Colonic mucosa (tissue), 4 donors: ENCODE results near the gene FAM83C. TPM values are rescaled to one million over a fixed set of nuclear protein-coding genes. Genes with fewer than 3 reads are reported as not detected.
"Not testable (repeated sequence)": the region's sequence is repeated elsewhere in the genome, so short reads cannot be mapped to it uniquely, and the experiment has no call there.

Experiments
- DNase-seq: peaks from one replicate; pipeline ENCODE4 v3.0.0-alpha.2; 2020
- H3K27ac ChIP-seq: fragments of 200-600 bp; one replicate; pipeline ENCODE4 v1.8.0; 2021
- H3K27me3 ChIP-seq: fragments of 200-600 bp; one replicate; pipeline ENCODE4 v1.8.0; 2021
- H3K36me3 ChIP-seq: fragments of 200-600 bp; one replicate; pipeline ENCODE4 v1.8.0; 2021
- H3K4me1 ChIP-seq: fragments of 200-600 bp; one replicate; pipeline ENCODE4 v1.8.0; 2021; ENCODE audit warnings: mild to moderate bottlenecking
- H3K4me3 ChIP-seq: fragments of 200-600 bp; one replicate; pipeline ENCODE4 v1.8.0; 2021
- H3K9ac ChIP-seq, 2 donors: one replicate each; pipeline ENCODE4 v1.7.0; 2013; ENCODE audit warnings: control low read depth in 2 of 2, low read depth in 2 of 2, low read length in 2 of 2
- H3K9me3 ChIP-seq: fragments of 200-600 bp; one replicate; pipeline ENCODE4 v1.8.0; 2021
- CTCF ChIP-seq: fragments of 200-600 bp; IDR thresholded peaks from one replicate; pipeline ENCODE4 v1.8.0; 2022; ENCODE audit warnings: antibody characterized with exemption, mild to moderate bottlenecking
- intact Hi-C: fragments of 100-400 bp; cut with DNase I; formaldehyde crosslinking; loops from one replicate; pipeline ENCODE4 v1.14.1; 2022
- total RNA-seq, 2 donors: library from RNA; stranded (reverse); fragmentation: NEBNext Ultra II Directional in 1 of 2; extraction: Animal tissue kit (Norgen Biotek cat#: 25700) in 1 of 2; gene quantifications; one replicate each; pipeline ENCODE4 v1.2.1, GENCODE V29; 2021
- donor health status: healthy.
- donor health status: DM: no; HTN: no; CAD: no.
- donor health status: DM: no; HTN: no; CAD: no.

FAM83C gene
- total RNA-seq, 2 donors from 2014 or later = 0.45 TPM; not detected in 1

GRCh38 chr20:35269055-35269781 is 23.0 kb downstream of the FAM83C start:
- peak; percentile 71 for DNase-seq
- Histone ChIP-seq H3K27ac (no peak overlapping the region), H3K9ac (peak overlapping the region in 1 of 2 donors; percentile 7), H3K4me3 (no peak overlapping the region), H3K27me3 (no peaks in the 10 kb centered on the region), H3K4me1 (no peaks in the 10 kb centered on the region), H3K36me3 (no peaks in the 10 kb centered on the region), H3K9me3 (no peaks in the 10 kb centered on the region)
- intact Hi-C loops = no loop called here
- peak; percentile 64 for TF ChIP-seq CTCF

- Histone ChIP-seq H3K36me3 (no peaks in the 10 kb centered on the region), H3K27me3 (no peaks in the 10 kb centered on the region), H3K9me3 (no peaks in the 10 kb centered on the region), H3K9ac (no peak overlapping the region), H3K4me3 (no peak overlapping the region), H3K4me1 (peaks cover 5% of the 10 kb centered on the region), H3K27ac (no peak overlapping the region)
- no peak for TF ChIP-seq CTCF
- no peak for DNase-seq
- intact Hi-C loops = no loop called here
Observed at GRCh38 chr20:35267092-35267491, 25.1 kb downstream of the FAM83C start.

GRCh38 chr20:35264755-35265154 is 27.5 kb downstream of the FAM83C start:
- TF ChIP-seq CTCF = no peak
- Histone ChIP-seq H3K36me3 (no peaks in the 10 kb centered on the region), H3K27me3 (no peaks in the 10 kb centered on the region), H3K27ac (no peak overlapping the region), H3K4me1 (peaks cover 5% of the 10 kb centered on the region), H3K4me3 (no peak overlapping the region), H3K9ac (no peak overlapping the region), H3K9me3 (no peaks in the 10 kb centered on the region)
- DNase-seq = no peak
- intact Hi-C loops = no loop called here

- intact Hi-C loops = no loop called here
- no peaks in the 10 kb centered on the region for H3K36me3 ChIP-seq
- peaks cover 5% of the 10 kb centered on the region for H3K4me1 ChIP-seq
Observed at GRCh38 chr20:35263532-35264341, 28.5 kb downstream of the FAM83C start.

GRCh38 chr20:35262731-35263531 is 29.3 kb downstream of the FAM83C start:
- H3K9me3 ChIP-seq, intact Hi-C loops, H3K4me1 ChIP-seq, H3K36me3 ChIP-seq, H3K9ac ChIP-seq, H3K27me3 ChIP-seq, H3K4me3 ChIP-seq: not testable (repeated sequence)
- H3K27ac ChIP-seq = peak overlapping the region; percentile 2
- peak; percentile 56 for DNase-seq

More at GRCh38 chr20:35263532-35264341, 28.5 kb downstream of the FAM83C start:
- no peaks in the 10 kb centered on the region for H3K9me3 ChIP-seq
- H3K27ac ChIP-seq = peak overlapping the region; percentile 2
- no peaks in the 10 kb centered on the region for H3K27me3 ChIP-seq
- no peak overlapping the region for H3K9ac ChIP-seq
- no peak for DNase-seq
- no peak overlapping the region for H3K4me3 ChIP-seq
- TF ChIP-seq CTCF = no peak

- intact Hi-C loops, H3K27me3 ChIP-seq, DNase-seq, H3K9ac ChIP-seq, H3K4me3 ChIP-seq, H3K4me1 ChIP-seq, H3K27ac ChIP-seq, H3K9me3 ChIP-seq, H3K36me3 ChIP-seq: not testable (repeated sequence)
Observed at GRCh38 chr20:35262321-35262720, 29.9 kb downstream of the FAM83C start.
